ENCODE results near the gene ZSCAN23. TPM values are rescaled to one million over a fixed set of nuclear protein-coding genes. Genes with fewer than 3 reads are reported as not detected.
"Not testable (repeated sequence)": the region's sequence is repeated elsewhere in the genome, so short reads cannot be mapped to it uniquely, and the experiment has no call there.

Gene ZSCAN23
- total RNA-seq, 2 donors from 2014 or later = 0.59 to 0.79 TPM

GRCh38 chr6:28474441-28475219 lies 31.3 kb upstream of the ZSCAN23 start:
- Histone ChIP-seq H3K27ac (no peak overlapping the region), H3K4me1 (no peaks in the 10 kb centered on the region), H3K4me3 (no peak overlapping the region), H3K9me3 (no peaks in the 10 kb centered on the region), H3K27me3 (no peaks in the 10 kb centered on the region), H3K36me3 (no peaks in the 10 kb centered on the region)
- no peak for DNase-seq (ENCODE audit: low spot score)
- no peak for TF ChIP-seq CTCF (IDR thresholded peaks at IDR 0.05)

DNA sequence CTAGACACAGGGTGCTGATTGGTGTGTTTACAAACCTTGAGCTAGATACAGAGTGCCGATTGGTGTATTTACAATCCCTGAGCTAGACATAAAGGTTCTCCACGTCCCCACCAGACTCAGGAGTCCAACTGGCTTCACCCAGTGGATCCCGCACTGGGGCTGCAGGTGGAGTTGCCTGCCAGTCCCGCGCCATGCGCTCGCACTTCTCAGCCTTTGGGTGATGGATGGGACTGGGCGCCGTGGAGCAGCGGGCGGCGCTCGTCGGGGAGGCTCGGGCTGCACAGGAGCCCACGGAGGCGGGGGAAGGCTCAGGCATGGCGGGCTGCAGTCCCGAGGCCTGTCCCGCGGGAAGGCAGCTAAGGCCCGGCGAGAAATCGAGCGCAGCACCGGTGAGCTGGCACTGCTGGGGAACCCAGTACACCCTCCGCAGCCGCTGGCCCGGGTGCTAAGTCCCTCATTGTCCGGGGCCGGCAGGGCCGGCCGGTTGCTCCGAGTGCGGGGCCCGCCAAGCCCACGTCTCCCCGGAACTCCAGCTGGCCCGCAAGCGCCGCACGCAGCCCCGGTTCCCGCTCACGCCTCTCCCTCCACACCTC lies 26.0 kb upstream of the ZSCAN23 start:
- H3K9me3 ChIP-seq; H3K27me3 ChIP-seq; H3K4me3 ChIP-seq; DNase-seq (ENCODE audit: low spot score); H3K36me3 ChIP-seq; H3K27ac ChIP-seq; H3K4me1 ChIP-seq: not testable (repeated sequence)

DNA sequence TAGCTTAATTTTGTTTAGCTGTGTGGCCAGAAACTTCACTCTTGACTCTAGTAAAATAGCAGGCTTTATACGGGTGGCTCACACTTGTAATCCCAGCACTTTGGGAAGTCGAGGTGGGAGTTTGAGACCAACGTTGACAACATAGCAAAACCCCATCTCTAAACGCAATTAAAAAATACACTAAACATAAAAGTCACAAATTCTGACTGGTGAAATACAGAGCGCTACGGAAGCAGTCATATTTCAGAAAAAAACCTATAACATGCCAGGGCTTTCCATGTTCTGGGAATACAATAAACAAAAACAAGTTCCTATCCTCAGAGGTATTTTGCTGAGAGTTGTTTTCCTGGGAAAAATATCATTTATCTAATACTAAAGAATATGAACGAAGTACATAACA lies 24.8 kb upstream of the ZSCAN23 start:
- TF ChIP-seq CTCF (IDR thresholded peaks at IDR 0.05) = no peak
- Histone ChIP-seq H3K4me1 (no peaks in the 10 kb centered on the region), H3K4me3 (no peak overlapping the region), H3K27me3 (no peaks in the 10 kb centered on the region), H3K9me3 (no peaks in the 10 kb centered on the region), H3K36me3 (no peaks in the 10 kb centered on the region), H3K27ac (no peak overlapping the region)
- DNase-seq (ENCODE audit: low spot score) = no peak

DNA sequence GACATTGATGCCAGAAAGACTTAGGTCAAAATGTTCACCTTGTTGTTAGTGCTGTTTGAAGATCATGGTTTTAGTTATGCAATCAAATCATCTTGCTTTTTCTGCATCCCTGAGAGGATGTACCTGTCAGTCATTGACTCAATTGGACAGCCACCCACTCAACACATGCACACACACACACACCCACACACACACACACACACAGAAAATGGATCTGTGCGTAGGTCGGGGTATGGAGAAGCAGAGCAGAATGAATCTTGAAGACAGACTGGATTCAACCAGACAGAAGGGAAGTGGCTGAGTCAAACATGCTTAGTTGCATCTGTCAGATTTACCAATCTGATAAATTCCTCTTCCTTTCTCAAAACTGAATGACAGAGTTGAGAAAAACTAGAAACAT lies 19.1 kb upstream of the ZSCAN23 start:
- no peaks in the 10 kb centered on the region for H3K27me3 ChIP-seq

GRCh38 chr6:28458568-28458967 lies 15.3 kb upstream of the ZSCAN23 start:
- no peaks in the 10 kb centered on the region for H3K36me3 ChIP-seq
- TF ChIP-seq CTCF (IDR thresholded peaks at IDR 0.05) = no peak
- H3K4me1 ChIP-seq = no peaks in the 10 kb centered on the region
- no peak overlapping the region for H3K4me3 ChIP-seq
- no peaks in the 10 kb centered on the region for H3K27me3 ChIP-seq
- no peak overlapping the region for H3K27ac ChIP-seq
- no peaks in the 10 kb centered on the region for H3K9me3 ChIP-seq
- DNase-seq (ENCODE audit: low spot score) = no peak

More for the DNA sequence above, 19.1 kb upstream of the ZSCAN23 start:
- no peaks in the 10 kb centered on the region for H3K9me3 ChIP-seq
- no peak for DNase-seq (ENCODE audit: low spot score)
- no peak overlapping the region for H3K27ac ChIP-seq
- no peaks in the 10 kb centered on the region for H3K4me1 ChIP-seq
- no peaks in the 10 kb centered on the region for H3K36me3 ChIP-seq
- TF ChIP-seq CTCF (IDR thresholded peaks at IDR 0.05) = no peak
- H3K4me3 ChIP-seq = no peak overlapping the region

DNA sequence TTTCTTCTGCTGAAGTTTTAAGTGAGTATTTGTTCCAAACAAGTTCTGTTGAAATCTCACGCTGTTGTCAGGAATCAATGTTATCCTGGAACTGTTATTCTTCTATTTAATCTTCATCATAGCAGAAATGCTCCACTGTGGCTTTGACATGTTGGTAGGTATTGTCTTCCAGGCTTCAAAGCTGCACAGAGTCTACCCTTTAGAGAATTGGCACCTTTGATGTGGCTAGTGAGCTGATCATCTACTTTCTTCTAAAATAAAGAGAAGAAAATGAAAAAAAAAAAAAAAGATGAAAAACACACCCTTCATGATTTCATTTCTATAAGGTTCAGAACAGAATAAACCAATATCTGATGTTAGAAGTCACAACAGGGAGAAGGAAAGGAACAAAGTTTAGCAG lies 5.8 kb upstream of the ZSCAN23 start:
- Histone ChIP-seq H3K27ac (no peak overlapping the region), H3K36me3 (no peaks in the 10 kb centered on the region), H3K4me3 (no peak overlapping the region), H3K27me3 (peaks cover 0 to 4% of the 10 kb centered on the region in 2 donors), H3K4me1 (peaks cover 0 to 5% of the 10 kb centered on the region in 2 donors), H3K9me3 (no peaks in the 10 kb centered on the region)
- no peak for TF ChIP-seq CTCF (IDR thresholded peaks at IDR 0.05)
- no peak for DNase-seq (ENCODE audit: low spot score)

DNA sequence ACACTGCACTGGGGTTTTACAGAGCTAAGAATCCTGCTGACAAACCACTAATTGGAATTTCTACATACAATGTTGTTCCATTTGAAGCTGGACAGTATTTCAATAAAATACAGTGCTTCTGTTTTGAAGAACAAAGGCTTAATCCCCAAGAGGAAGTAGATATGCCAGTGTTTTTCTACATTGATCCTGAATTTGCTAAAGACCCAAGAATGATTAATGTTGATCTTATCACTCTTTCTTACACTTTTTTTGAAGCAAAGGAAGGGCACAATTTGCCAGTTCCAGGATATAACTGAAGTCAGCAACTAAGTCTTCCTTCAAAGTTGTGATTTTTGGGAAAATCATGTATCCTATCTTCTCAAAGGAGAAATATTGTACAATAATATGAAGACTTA lies 4.2 kb upstream of the ZSCAN23 start:
- H3K27ac ChIP-seq; H3K4me1 ChIP-seq; DNase-seq (ENCODE audit: low spot score); H3K36me3 ChIP-seq; H3K4me3 ChIP-seq; H3K27me3 ChIP-seq; H3K9me3 ChIP-seq: not testable (repeated sequence)

Measured in right atrium auricular region (tissue), 2 donors.